DMS 273 treated with DMSO at 0.1 percent for 48 hours (cell line): Measurements from ENCODE around the gene NSD2.
"Not testable (repeated sequence)": the region's sequence is repeated elsewhere in the genome, so short reads cannot be mapped to it uniquely, and the experiment has no call there.

Experiments
- DNase-seq: peaks from one replicate; lab custom pipeline; 2025; lab: John Stamatoyannopoulos, UW

Gene NSD2

DNA sequence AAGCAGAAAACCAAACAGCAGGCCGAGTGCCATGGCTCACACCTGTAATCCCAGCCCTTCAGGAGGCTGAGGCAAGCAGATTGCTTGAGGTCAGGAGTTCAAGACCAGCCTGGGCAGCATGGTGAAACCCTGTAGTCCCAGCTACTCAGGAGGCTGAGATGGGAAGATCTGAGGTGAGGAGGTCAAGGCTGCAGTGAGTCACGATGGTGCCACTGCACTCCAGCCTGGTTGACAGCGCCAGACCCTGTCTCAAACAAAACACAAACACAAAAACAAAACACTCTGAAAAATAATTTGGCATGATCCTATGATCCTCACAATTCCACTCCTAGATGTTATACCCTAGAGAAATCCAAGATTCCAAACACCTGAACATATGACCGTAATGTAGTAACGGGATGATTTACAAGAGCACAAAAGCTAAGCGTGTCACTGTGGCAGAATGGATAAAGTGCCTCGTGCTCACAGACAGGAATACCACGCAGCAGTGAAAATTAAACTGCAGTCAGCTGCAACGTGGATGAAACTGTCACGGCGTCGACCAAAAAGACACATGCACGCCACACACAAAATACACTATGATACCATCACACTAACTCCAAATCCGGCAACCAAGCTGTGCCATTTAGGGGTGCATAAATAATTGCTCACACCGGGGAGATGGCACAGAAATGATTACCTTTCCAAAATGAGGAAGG lies 135.9 kb downstream of the NSD2 start:
- DNase-seq = no peak

DNA sequence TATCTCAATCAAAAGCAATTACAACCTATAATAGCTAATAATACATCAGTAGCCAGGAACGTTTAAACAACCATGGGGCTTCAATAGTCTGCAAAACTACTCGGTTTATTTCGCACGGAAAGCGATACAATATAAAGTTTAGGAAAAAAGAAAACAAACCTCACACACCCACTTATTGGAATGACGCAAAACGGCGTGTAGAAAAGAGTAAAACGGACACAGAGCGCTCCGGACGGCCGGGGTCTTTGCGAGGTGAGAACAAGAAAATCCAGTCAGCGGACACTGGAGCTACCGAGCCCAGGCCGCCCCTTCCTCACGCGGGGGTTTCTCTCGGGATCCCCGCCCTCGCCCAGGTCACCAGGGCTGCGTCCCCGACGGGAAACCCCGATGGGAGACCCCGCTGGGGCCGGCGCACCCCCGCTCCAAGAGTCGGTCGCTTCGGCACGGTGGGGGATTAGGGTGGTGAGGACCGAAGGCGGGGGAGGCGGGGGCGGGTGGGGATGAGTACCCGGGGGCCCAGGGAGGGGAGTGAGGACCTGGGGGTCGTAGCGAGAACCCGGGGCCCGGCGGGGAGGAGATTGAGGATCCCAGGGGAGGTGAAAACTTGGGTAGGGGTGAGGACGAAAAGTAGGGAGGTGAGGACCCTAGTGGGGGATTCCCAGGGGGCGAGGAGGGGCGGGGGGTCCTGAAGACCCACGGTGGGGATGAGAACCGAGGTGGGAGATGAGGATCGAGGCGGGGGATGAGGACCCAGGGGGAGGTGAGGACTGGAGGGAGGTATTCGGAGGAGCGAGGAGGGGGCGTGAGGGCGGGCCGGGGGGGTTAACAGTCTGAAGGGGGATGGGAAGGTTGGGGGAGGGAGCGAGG lies 136.8 kb downstream of the NSD2 start:
- DNase-seq = no peak

DNA sequence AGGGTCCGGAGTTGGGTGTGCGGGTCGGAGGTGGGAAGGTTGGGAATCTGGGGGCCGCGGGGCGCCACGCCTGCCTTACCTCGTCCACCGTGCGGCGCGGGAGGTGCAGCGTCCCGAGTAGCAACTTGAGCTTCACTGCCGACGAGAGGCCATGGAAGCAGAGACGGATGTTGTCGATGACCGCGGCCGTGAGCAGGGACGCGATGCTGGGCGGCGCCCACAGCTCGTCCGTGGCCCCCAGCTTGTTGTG lies 137.4 kb downstream of the NSD2 start:
- no peak for DNase-seq

DNA sequence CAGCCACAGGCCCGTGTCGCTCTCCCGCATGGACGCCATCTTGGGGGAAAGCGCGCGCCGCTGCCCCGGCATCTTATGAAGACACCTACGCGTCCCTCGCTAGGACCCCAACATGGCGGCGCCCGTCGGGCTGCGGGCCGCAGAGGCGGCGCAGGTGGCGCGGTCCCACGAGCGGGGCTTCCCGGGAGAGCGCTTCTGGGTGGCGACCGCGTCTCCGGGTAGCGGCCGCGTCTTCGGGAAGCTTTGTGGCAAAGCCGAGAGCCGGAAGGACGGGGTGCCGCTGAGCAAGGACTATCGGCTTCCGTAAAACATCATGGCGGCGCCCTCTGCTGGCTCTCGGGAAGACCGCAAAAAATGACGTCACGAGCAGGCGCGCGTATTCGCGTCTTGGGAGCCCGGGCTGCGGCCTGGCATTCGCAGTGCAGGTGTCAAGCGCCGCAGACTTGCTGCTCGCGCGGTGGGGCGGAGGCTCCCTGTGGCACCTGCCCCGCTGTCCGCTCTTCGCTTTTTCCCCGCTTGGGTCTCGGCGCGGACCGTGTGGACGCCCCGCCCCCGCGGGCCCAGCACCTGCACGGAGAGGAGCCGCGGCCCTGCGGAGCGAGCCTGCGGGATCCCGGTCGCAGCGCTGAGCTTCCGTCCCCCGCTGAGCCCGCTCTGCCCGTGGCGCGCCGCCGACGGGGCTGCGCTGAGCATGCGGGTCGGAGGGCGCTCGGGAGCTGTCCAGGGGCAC lies 137.9 kb downstream of the NSD2 start, which contains the start of gene NELFA:
Gene NELFA (minus strand): TSS at position 54 of the 730 bp plus-strand sequence. CDS start 15 bp downstream, at position 39.
- peak; percentile 65 for DNase-seq

DNA sequence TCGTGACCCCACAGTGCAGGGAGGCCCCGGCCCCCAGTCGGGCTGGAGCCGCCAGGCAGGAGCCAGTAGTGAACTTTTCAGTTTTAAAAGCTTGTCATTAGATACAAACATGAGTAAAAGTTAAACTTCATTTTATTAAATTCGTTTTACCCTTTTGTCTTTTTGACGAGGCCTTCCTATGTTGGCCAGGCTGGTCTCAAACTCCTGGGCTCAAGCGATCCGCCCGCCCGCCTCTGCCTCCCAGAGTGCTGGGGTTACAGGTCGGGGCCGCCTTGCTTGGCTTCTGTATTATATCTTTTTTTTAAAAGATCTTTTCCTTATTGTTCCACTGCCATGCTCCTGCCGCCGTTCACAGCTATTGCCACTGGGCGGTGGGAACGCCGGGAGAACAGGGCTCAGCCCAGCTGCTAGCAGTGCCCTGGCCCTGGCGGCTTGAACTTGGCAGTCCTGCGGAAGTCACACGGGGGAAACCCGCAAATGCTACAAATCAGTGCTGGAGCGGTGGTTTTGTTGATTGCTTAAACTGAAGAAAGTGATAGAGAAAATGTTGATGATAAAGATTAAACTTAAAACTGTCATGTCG lies 138.5 kb downstream of the NSD2 start:
- peak; percentile 1 for DNase-seq

DNA sequence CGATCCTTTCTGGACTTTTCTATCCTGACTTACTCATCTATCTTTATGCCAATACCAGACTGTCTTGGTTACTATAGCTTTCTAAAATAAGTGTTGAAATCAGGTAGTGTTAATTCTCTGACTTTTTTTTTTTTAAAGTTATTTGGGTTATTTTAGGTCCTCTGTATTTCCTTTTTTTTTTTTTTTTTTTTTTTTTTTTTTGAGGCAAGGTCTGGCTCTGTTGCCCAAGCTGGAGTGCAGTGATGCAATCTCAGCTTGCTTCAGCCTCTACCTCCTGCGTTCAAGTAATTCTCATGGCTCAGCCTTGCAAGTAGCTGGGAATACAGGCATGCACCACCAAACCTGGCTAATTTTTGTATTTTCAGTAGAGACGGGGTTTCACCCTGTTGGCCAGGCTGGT lies 140.4 kb downstream of the NSD2 start:
- no peak for DNase-seq

DNA sequence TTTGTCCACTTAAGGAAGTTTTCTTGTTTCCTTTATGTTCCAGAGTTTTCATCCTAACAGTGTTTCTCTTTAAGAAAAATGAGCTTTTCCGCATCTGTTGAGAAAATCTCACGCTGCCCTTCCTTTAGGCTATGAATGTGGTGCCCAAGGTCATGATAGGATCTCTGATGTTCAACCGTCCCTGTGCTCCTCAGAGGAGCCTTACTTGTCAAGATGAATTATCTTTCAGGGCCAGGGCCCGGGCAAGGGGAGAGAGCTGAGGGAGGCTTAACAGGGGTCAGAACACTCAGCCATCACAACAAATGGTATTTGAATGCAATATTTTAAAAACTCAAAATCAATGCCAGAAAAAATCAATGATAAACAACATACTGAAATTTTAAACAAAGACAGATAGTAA lies 143.8 kb downstream of the NSD2 start:
- no peak for DNase-seq

DNA sequence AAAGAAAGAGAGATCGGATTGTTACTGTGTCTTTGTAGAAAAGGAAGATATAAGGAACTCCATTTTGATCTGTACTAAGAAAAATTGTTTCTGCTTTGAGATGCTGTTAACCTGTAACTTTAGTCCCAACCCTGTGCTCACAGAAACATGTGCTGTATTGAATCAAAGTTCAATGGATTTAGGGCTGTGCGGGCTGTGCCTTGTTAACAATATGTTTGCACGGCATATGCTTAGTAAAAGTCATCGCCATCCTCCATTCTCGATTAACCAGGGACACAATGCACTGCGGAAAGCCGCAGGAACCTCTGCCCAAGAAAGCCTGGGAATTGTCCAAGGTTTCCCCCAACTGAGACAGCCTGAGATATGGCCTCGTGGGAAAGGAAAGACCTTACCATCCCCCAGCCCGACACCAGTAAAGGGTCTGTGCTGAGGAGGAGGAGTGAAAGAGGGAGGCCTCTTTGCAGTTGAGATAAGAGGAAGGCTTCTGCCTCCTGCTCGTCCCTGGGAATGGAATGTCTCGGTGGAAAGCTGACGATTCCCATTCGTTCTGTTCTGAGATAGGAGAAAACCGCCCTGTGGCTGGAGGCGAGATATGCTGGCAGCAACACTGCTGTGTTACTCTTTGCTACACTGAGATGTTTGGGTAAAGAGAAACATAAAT lies 150.3 kb downstream of the NSD2 start:
- not testable (repeated sequence) for DNase-seq

DNA sequence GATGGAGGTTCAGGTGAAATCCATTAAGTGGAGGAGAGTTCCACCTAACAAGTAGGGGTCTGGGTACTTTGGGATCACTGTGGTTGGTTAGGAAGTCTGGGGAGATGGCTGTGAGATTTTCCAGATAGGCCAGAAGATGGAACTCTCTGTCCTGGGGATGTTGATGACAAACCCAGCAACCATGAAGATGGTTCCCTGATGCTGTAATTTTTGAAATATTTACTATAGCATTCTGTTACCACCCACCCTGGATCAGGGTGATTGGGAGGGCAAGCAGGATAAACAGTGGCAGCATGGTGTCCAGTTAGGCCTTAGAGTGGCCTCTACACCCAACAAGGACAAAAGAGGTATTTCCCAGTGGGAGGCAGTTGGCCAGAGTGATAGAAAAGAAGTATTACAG lies 153.5 kb downstream of the NSD2 start:
- DNase-seq = no peak

DNA sequence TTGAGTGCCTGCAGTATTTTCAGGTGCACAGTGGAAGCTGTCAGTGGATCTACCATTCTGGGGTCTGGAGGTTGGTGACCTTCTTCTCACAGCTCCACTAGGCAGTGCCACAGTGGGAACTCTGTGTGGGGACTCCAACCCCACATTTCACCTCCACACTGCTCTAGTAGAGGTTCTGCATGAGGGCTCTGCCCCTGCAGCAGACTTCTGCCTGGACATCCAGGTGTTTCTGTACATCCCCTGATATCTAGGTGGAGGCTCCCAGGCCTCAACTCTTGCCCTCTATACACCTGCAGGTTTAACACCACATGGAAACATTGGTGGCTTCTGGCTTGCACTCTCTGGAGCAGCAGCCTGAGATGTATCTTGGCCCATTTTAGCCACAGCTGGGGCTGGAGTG lies 154.6 kb downstream of the NSD2 start:
- DNase-seq = no peak

DNA sequence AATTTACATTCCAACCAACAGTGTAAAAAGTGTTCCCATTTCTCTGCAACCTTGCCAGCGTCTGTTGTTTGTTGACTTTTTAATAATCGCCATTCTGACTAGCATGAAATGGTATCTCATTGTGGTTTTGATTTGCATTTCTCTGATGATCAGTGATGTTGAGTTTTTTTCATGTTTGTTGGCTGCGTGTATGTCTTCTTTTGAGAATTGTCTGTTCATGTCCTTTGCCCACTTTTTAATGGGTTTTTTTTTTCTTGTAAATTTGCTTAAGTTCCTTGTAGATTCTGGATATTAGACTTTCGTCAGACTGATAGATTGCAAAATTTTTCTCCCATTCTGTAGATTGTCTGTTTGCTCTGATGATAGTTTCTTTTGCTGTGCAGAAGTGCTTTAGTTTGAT lies 155.9 kb downstream of the NSD2 start:
- DNase-seq = not testable (repeated sequence)

DNA sequence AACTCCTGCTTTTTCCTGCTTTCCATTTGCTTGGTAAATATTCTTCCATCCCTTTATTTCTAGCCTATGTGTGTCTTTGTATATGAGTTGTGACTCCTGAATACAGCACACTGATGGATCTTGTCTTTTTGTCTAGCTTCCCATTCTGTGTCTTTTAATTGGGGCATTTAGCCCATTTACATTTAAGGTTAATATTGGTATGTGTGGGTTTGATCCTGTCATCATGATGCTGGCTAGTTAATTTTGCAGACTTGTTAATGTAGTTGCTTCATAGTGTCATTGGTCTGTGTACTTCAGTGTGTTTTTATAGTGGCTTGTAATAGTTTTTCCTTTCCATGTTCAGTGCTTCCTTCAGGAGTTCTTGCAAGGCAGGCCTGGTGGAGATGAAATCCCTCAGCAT lies 160.0 kb downstream of the NSD2 start:
- not testable (repeated sequence) for DNase-seq
